GM19025 (cell line): ENCODE data around the gene GNG13.
"Not testable (repeated sequence)": the region's sequence is repeated elsewhere in the genome, so short reads cannot be mapped to it uniquely, and the experiment has no call there.

Experiments used
- ATAC-seq: cut with Tn5 transposase; IDR thresholded peaks from one replicate; pipeline ENCODE4 v1.9.1; 2021; ENCODE audit warnings: mild to moderate bottlenecking, low read depth, moderate library complexity; ENCODE audit not compliant: unreplicated experiment

Gene GNG13

DNA sequence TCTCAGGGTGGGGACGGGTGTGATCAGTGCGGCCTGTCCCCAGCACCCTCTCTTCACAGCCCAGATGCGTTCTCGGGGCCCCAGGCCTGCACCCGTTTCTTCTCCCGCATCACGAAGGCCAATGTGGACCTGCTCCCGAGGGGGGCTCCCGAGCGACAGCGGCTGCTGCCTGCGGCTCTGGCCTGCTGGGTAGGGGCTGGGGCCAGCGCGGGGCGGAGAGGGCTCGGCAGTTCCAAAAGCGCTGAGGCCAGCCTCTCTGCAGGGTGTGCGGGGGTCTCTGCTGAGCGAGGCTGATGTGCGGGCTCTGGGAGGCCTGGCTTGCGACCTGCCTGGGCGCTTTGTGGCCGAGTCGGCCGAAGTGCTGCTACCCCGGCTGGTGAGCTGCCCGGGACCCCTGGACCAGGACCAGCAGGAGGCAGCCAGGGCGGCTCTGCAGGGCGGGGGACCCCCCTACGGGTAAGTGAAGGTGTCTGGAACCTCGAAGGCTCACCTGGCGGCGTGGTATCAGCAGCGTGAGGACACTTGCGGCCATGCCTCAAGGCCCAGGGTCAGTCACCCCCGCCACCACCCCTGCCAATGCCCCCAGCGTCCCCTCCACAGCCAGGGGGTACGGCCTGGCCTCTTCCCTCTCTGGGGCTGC lies 35.6 kb downstream of the GNG13 start:
- ATAC-seq = no peak

DNA sequence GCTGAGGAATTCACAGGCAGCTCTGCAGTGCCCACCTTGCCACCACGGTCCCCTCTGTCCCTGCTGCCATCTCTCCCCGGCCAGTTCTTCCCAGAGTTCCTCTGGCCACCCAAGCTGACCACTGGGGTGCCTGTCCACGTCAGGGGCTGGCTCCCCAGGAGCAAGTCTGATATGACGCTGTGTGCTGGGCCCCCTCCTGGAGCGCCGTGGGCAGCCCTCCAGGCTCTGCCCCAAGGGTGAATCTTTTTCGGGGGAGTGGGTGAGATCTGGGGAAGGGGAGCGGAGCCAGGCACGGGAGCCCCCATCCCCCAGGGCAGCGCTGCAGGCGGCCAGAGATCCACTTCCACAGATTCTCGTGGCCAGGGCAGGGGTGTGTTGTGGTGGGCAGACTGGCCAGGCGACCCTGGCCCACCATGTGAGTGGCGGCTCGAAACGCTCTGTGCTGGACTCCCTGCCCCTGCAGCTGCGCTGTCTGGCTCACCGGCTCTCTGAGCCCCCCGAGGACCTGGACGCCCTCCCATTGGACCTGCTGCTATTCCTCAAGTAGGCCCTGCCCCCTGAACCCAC lies 36.3 kb downstream of the GNG13 start:
- ATAC-seq = no peak

DNA sequence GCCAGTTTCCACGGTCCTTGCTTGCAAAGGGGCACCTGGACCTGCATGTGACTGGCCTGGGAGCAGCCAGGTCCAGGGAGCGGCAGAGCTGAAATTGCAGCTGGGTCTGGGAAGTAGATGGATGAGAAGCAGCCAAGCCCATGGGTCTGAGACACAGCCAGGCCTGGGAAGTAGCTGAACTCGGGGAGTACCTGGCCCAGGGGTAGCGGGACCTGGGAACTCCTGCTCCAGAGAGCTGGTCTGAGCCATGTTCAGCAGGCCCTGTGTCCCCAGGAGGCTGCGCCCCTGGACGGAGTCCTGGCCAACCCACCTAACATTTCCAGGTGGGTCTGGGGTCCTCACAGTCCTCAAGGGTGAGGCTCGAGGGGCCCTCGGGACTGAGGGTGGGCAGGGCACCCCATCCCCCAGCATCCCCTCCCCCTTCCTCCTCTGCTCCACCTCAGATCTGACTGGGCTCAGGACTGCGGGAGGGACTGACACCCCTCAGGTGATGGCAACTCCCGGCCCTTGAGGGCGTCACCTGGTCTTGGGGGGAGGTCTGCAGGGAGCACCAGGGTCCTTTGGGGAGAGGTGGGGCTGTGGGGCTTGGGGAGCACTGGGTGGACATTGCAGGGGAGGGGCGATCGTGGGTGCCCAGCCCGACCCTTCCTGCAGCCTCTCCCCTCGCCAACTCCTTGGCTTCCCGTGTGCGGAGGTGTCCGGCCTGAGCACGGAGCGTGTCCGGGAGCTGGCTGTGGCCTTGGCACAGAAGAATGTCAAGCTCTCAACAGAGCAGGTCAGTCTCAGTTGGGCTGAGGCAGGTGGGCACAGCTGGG lies 37.0 kb downstream of the GNG13 start:
- no peak for ATAC-seq

DNA sequence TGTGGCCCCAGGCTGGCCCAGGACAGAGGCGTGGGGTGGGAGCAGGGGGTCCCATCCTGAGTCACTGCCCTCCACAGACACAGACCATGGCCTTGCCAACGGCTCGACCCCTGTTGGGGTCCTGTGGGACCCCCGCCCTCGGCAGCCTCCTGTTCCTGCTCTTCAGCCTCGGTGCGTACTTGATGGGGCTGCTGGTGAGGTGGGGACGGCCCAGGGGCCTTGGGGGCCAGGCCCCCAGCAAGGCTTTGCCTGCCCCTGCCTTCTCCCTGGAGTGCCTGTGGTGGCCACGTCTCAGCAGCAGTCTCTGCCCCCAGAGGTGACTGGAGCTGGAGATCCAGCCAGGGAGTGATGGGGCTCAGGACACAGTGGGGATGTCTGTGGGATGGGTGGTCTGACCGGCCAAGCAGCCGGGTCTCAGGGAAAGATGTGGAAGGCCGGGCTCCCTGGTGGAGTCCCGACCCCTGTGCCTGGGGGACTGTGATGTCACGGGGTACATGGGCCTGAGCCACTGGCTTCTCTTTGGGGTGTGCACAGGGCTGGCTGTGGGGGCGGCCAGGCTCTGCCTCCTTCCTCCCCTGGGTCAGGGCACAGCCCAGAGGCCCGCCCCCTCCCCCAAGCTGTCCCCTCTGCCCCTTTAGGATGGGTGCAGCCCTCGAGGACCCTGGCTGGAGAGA lies 37.8 kb downstream of the GNG13 start:
- ATAC-seq = no peak

GRCh38 chr16:761625-762513 lies 38.7 kb downstream of the GNG13 start:
- ATAC-seq = no peak

DNA sequence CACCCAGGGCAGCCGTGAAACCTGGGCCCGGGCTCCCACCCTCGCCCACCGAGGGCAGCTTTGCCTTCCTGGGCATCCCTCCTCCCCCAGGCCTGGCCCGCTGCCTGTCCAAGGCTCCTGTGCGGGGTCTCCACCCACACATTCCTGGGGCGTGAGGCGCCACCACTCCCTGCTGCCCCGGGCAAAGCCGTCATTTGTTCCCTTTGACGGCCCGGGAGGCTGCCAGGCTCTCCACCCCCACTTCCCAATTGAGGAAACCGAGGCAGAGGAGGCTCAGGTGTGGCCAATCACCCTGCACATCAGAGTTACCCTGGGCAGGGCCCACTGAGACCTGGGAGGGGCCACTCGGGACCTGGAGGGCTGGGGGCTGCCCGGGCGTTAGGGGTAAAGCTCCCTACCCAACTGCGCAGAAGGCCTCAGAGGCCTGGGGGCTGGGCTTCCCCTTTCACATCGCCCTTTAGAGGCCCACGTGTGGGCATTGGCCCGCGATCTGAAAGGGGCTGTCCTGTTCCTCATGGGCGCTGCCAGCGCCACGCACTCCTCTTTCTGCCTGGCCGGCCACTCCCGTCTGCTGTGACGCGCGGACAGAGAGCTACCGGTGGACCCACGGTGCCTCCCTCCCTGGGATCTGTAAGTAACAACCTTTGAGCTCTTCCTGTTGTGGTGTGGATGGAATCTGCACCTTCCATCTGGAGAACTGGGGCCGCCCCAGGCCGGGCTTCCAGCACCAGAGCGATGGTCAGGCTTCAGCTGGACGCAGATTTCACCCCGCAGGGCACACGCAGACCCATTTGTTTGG lies 39.8 kb downstream of the GNG13 start, which contains the start of gene MSLN:
MSLN (plus strand) TSS at position 190 of the 799 bp plus-strand sequence. CDS start 1,947 bp downstream, outside the sequence.
- no peak for ATAC-seq

GRCh38 chr16:760065-760464 lies 40.5 kb downstream of the GNG13 start:
- no peak for ATAC-seq

DNA sequence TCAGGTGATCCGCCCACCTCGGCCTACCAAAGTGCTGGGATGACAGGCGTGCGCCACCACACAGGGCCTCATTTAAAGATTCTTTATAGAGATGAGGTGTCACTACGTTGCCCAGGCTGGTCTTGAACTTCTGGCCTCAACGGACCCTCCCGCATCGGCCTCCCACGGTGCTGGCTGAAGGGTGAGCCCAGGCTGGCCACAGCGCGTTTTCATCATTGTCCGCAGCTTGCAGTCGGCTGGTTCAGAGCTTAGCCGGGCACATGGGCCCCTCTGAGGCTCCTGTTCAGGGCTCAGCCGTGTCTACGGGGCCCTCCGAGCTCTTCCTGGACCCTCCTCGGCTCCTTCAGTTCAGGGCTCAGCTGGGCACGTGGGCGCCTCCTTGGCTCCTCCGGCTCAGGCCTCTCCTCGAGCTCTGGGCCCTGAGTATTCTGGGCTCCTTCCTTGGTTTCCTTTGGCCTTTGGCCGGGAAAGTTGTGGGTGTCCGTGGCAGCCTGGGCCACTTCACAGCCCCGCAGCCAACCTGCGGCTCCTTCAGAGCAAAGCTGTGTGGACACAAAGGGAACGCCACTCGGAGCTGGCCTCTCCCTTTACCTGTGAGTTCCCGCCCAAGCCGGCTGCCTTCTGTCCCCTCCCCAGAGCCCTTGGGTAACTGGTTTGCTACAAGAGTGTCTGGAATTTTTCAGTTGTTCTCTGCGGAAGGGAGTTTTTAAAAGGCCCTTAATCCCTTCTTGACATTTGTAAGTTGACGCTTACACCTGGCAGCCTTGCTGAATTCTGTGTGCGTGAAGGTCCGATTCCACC lies 41.2 kb downstream of the GNG13 start:
- no peak for ATAC-seq

- ATAC-seq = no peak
Observed at GRCh38 chr16:756428-756827, 44.1 kb downstream of the GNG13 start.

GRCh38 chr16:754656-755055 lies 45.9 kb downstream of the GNG13 start:
- no peak for ATAC-seq

DNA sequence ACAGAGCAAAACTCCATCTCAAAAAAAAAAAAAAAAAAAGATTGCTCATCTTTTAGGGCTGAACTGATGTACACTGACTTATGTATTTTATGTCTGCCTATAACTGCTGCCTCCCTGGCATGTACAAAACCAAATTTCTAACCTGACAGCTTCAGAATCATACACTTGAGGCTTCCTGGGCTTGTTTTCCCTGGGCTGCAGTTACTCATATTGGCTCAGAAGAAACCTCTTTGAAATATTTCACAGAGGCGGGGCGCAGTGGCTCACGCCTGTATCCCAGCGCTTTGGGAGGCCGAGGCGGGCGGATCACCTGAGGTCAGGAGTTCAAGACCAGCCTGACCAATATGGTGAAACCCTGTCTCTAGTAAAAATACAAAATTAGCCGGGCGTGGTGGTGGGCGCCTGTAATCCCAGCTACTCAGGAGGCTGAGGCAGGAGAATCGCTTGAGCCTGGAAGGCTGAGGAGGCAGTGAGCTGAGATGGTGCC lies 46.4 kb downstream of the GNG13 start:
- not testable (repeated sequence) for ATAC-seq

DNA sequence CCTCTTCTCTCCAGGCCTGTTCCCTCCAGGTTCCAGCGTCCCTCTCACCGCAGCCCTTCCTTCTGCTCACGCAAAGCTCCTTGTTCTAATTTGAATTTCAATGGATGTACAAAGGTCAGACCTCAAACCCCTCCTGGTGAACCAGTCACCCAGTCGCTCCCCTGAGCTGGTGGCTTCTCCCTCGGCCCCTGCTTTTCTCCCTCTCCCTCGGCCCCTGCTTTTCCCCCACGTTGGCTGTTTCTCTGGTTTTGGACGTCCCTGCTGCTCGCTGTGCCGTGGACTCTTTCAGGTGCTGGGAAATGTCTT lies 48.6 kb downstream of the GNG13 start:
- ATAC-seq = no peak

DNA sequence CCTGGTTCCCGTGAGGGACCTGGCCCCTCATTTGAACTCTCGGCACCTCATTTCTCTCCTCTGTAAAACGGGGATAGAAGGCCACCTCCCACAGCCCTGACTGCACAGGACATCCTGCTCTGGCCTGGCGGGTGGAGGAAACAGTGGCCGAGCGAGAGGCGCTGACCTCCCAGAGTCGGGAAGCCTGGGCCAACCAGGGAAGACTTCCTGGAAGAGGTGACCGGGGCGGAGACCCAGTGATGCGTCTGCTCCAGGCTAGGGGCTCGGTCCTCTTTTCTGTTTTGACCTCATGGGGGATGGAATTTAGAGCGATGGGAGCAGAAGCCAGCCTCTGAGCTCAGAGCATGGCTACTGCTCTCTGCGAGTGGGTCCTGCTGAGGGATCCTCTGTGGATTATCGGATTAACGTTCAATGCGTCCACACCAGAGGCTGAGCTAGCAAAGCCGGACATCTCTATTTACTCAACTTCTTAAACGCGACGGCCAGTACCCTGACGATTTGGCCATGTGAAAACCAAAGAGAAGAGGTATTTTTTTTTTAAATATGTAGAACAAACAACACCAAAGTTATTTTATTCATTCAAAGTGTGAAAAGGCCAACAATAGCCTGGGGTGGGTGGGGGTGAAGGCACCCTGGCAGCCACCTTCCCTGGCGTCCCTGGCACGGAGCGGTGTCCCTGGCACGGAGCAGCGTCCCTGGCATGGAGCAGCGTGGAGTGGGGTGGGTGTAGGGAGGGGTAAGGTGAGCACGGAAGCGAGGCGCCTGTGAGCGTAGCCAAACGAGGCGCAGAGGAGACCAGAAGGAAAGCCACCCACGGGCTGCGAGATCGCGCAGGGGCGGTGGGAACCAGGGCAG lies 49.2 kb downstream of the GNG13 start:
- ATAC-seq = no peak

DNA sequence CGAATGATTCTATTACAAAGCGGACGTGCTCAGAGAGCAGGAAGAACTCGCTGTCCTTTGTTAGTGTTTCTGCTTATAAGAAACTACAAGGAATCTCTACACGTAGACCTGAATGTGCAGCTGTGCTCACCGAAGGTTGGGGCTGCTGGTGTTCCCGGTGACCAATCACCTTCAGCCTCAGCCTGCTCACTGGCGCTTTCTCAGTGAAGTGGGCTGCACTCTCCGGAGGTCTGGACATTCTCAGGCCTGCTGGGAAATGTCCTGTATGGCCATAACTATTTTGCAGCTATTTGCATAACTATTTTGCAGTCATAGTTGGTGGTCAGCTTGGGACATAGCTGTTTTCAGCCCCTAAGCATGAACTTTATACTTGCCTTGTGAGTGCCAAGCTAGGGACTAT lies 50.0 kb downstream of the GNG13 start:
- no peak for ATAC-seq

- no peak for ATAC-seq
Observed at GRCh38 chr16:749010-749409, 51.5 kb downstream of the GNG13 start.
